Measurements from ENCODE around the gene GNPTG.

Gene GNPTG

DNA sequence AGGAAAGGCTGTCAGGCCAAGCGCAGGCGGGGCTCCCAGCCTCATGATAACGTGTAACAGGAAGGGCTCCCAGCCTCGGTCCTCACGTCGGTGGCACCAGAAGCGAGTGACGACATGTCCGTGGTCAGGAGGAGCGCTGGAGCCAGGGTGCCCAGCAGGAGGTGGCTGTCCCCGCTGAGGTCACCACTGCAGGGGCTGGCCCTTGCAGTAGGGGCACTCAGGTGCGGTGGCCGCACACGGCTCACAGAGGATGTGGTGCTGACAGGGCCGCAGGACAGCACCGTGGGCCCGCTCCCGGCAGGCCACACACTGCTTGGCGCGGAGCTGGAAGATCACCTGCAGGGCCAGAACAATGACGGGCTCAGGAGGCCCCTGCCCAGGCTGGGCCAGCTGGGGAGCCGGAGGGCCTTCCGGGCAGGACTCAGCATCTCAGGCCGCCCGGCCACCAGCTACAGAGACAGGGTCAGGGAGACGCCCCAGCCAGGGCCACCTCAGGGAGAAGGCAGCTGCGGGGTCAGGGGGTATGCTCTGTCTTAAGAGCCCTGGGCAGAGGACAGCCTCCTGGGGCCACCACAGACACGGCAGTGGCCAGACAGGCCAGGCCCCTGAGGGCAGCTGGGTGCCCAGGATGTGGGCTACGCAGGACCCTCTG is 14.5 kb downstream of the GNPTG start:
- Histone ChIP-seq H3K27ac (ENCODE audit: low read depth, low read length) (no peak overlapping the region), H3K4me1 (ENCODE audit: control insufficient read depth, insufficient read depth, low read length) (no peaks in the 10 kb centered on the region), H3K9ac (ENCODE audit: low read depth, low read length) (no peak overlapping the region), H3K9me3 (ENCODE audit: control insufficient read depth, insufficient read depth, low read length) (no peaks in the 10 kb centered on the region), H3K27me3 (ENCODE audit: control insufficient read depth, insufficient read depth, low read length) (no peaks in the 10 kb centered on the region), H3K36me3 (ENCODE audit: control insufficient read depth, insufficient read depth, low read length) (peaks cover 71% of the 10 kb centered on the region), H3K4me3 (ENCODE audit: low read depth, low read length) (no peak overlapping the region)

DNA sequence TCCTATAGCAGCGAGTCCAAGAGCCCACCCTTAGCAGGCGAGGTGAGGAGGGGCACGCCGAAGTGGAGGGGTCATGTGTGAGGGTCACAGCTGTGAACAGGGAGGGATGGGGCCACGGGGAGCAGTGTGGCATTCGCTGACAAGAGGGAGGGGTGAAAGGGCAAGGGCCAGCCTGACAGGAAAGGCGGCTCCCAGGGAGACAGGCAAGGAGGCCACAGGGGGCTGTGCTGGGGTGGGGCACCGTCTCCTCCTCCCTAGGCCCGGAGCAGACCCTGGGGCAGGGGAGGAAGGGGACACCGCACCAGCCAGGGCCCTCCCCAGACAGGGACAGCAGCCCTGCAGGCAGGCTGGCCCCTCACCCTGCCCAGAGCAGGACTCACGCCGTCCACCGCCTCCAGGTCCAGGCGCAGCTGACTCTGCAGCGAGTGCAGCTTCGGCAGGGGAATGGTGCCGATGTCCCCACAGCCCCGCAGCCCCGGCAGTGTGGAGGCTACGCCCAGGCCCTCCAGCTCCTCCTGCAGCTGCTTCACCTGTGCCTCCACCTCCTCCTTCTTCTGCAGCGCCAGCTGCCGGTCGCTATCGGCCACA is 15.1 kb downstream of the GNPTG start:
- H3K9ac ChIP-seq (ENCODE audit: low read depth, low read length): no peak overlapping the region

DNA sequence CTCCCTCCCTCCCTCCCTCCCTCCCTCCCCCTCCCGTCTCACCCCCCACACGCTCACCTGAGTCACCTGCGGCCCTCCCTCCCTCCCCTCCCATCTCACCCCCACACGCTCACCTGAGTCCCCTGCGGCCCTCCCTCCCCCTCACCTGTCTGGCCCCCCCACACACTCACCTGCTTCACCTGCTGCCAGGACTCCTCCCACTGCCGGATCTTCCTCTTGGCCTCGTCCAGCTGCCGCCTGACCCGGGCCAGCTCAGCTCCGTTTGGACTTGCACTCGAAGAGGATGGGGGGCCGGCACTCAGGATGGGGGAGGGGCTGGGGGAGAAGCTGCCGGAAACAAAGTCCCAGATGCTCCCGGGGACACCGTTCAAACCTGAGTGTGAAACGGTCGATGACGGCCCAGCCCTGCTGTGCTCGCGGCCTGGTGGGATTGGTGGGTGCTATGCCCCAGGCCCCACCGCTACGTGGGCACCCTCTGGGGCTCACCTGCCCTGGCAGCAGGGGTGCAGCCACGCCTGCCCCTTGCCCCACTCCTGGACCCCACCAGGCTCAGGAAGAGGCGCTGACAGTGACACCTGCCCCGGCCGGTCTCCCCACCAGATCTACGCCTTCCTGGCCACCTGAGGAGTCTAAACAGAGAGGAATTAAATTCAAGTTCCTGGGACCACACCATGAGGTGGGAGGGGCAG is 15.9 kb downstream of the GNPTG start:
- no peaks in the 10 kb centered on the region for H3K9me3 ChIP-seq (ENCODE audit: control insufficient read depth, insufficient read depth, low read length)

More for the DNA sequence above, 15.1 kb downstream of the GNPTG start:
- H3K4me1 ChIP-seq (ENCODE audit: control insufficient read depth, insufficient read depth, low read length): no peaks in the 10 kb centered on the region
- no peaks in the 10 kb centered on the region for H3K9me3 ChIP-seq (ENCODE audit: control insufficient read depth, insufficient read depth, low read length)
- no peaks in the 10 kb centered on the region for H3K27me3 ChIP-seq (ENCODE audit: control insufficient read depth, insufficient read depth, low read length)
- no peak overlapping the region for H3K27ac ChIP-seq (ENCODE audit: low read depth, low read length)
- no peak overlapping the region for H3K4me3 ChIP-seq (ENCODE audit: low read depth, low read length)
- peaks cover 68% of the 10 kb centered on the region for H3K36me3 ChIP-seq (ENCODE audit: control insufficient read depth, insufficient read depth, low read length)

DNA sequence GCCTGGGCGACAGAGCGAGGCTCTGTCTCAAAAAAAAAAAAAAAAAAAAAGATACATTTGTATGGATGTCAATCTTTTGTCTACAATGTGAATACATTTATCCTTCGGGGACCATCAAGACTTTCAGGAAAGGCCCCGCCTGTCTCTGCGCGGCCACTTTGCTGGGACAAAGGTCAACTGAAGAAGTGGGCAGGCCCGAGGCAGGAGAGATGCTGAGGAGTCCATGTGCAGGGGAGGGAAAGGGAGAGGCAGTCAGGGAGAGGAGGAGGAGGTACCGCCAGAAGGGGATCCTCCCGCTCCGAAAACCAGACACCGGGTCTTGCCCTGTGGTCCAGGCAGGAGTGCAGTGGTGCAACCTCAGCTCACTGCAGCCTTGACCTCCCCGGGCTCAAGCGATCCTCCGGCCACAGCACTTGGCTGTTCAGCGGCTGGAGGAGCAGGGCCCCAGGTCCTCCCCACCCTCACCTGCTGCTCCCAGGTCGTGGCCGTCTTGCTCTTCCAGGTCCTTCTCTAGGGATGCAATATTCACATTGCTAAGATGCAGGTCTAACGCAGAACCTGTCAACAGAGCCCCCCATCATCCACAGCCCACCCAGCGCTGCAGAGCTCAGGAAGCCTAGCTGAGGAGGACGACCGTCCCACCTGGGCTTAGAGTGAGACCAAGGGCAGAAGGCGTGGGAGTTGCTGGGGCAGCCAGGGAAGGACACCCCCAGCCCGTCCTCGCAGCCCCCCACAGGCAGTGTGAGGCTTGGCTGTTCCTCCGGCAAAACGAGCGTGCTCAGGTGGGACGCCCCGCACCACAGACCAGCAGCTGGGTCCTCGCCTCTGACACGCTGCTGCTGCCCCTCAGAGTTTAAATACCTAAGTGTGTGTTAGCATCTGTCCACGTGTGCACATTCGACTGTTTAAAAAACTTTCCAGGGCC is 19.6 kb downstream of the GNPTG start:
- H3K9ac ChIP-seq (ENCODE audit: low read depth, low read length): no peak overlapping the region
- H3K4me3 ChIP-seq (ENCODE audit: low read depth, low read length): no peak overlapping the region
- no peaks in the 10 kb centered on the region for H3K4me1 ChIP-seq (ENCODE audit: control insufficient read depth, insufficient read depth, low read length)
- H3K27ac ChIP-seq (ENCODE audit: low read depth, low read length): no peak overlapping the region
- no peaks in the 10 kb centered on the region for H3K27me3 ChIP-seq (ENCODE audit: control insufficient read depth, insufficient read depth, low read length)
- no peaks in the 10 kb centered on the region for H3K9me3 ChIP-seq (ENCODE audit: control insufficient read depth, insufficient read depth, low read length)
- peaks cover 29% of the 10 kb centered on the region for H3K36me3 ChIP-seq (ENCODE audit: control insufficient read depth, insufficient read depth, low read length)

More for the DNA sequence above, 15.9 kb downstream of the GNPTG start:
- Histone ChIP-seq H3K4me1 (ENCODE audit: control insufficient read depth, insufficient read depth, low read length) (no peaks in the 10 kb centered on the region), H3K4me3 (ENCODE audit: low read depth, low read length) (no peak overlapping the region), H3K27ac (ENCODE audit: low read depth, low read length) (no peak overlapping the region), H3K9ac (ENCODE audit: low read depth, low read length) (no peak overlapping the region), H3K36me3 (ENCODE audit: control insufficient read depth, insufficient read depth, low read length) (peaks cover 60% of the 10 kb centered on the region), H3K27me3 (ENCODE audit: control insufficient read depth, insufficient read depth, low read length) (no peaks in the 10 kb centered on the region)

DNA sequence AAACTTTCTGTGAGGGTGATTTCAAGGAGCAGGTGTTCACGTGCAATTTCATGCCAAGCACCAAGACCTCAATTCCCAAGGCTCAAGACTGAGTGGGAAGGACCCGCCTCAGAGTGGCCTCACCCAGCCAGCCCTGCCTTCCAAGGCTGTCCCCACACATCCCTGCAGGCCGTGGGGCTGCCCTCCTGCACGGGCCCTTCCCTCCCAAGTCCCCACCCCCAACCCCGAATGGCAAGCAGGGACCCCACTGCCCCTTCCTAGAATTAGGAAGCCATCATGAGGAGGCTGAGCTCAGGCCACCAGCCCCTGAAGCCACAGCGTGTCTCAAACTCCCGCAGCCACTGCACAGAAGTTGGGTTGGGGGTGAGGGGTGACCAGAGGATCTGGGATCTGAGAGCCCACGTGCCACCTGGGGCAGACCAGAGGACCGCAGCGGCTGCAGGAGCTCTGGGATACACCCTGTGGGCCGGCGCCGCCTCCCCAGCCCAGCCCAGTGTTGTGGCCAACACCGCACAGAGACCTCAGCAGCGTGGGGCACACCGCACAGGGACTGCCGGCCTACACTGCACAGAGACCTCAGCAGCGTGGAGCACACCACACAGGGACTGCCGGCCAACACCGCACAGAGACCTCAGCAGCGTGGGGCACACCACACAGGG is 20.7 kb downstream of the GNPTG start:
- Histone ChIP-seq H3K9ac (ENCODE audit: low read depth, low read length) (no peak overlapping the region), H3K4me3 (ENCODE audit: low read depth, low read length) (no peak overlapping the region), H3K36me3 (ENCODE audit: control insufficient read depth, insufficient read depth, low read length) (peaks cover 21% of the 10 kb centered on the region), H3K27me3 (ENCODE audit: control insufficient read depth, insufficient read depth, low read length) (no peaks in the 10 kb centered on the region), H3K4me1 (ENCODE audit: control insufficient read depth, insufficient read depth, low read length) (no peaks in the 10 kb centered on the region), H3K9me3 (ENCODE audit: control insufficient read depth, insufficient read depth, low read length) (no peaks in the 10 kb centered on the region), H3K27ac (ENCODE audit: low read depth, low read length) (no peak overlapping the region)

DNA sequence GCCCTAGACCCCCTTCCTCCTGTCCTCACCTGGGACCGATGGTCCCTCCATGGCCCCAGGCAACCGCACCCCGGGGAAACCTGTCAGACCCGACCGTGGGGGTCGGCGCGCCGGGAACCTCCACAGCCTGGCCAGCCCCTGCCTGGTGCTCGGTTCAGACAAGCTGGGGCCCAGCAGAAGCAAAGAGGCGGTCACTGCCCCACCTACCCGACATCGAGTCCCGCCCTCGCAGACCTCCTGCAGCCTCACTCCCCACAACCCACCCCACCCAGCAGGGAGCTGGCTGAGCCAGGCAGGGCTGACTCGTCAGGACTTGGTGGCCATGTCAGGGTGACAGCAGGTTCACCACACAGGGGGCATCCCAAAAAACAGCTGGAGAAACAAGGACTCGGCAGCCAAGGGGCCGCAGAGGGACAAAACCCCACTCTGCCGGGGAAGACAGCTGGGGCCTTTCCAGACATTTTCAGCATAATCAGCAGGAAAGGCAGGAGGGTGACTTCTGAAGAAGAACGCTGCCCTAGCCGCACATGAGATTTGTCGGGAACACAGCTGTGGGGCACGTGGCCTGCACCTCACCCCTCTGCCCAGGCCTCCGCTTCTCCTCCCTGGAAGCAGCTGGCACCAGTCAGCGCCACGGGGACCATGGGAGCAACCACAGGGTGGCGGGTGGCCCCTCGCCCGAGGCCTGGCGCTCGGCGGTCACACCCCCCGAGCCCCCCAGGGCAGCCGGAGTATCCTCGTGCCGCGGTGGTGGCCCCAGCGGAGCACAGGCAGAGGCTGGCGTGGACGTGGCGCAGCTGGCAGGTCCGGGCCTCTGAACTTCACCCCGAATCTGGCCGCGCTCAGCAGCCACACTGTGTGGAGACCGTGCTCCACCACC is 22.9 kb downstream of the GNPTG start:
- Histone ChIP-seq H3K4me1 (ENCODE audit: control insufficient read depth, insufficient read depth, low read length) (no peaks in the 10 kb centered on the region), H3K9ac (ENCODE audit: low read depth, low read length) (no peak overlapping the region), H3K27ac (ENCODE audit: low read depth, low read length) (no peak overlapping the region)

DNA sequence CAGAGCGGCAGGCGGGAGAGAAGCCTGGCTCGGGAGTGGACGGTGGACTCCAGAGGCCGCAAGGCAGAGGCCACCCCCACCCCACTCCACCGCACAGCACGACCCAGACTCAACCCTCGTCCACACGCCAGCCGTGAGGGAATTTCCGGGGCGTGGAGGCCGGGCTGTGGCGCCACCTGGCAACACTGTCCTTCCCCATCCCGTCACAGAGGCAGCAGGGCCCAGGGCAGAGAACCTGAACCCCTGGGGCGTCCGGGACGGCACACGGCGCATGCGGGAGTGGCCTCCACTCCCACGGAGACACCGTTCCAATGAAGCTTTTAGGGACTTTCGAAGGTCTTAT is 23.5 kb downstream of the GNPTG start:
- Histone ChIP-seq H3K27ac (ENCODE audit: low read depth, low read length) (no peak overlapping the region), H3K9ac (ENCODE audit: low read depth, low read length) (no peak overlapping the region), H3K36me3 (ENCODE audit: control insufficient read depth, insufficient read depth, low read length) (peaks cover 7% of the 10 kb centered on the region; the same call in 1 of the 2 replicates), H3K4me1 (ENCODE audit: control insufficient read depth, insufficient read depth, low read length) (0 out of 2 replicates have a peak, but pooled peaks cover 2% of the 10 kb centered on the region), H3K9me3 (ENCODE audit: control insufficient read depth, insufficient read depth, low read length) (no peaks in the 10 kb centered on the region), H3K4me3 (ENCODE audit: low read depth, low read length) (no peak overlapping the region), H3K27me3 (ENCODE audit: control insufficient read depth, insufficient read depth, low read length) (no peaks in the 10 kb centered on the region)

More for the DNA sequence above, 22.9 kb downstream of the GNPTG start:
- Histone ChIP-seq H3K27me3 (ENCODE audit: control insufficient read depth, insufficient read depth, low read length) (no peaks in the 10 kb centered on the region), H3K4me3 (ENCODE audit: low read depth, low read length) (no peak overlapping the region), H3K9me3 (ENCODE audit: control insufficient read depth, insufficient read depth, low read length) (no peaks in the 10 kb centered on the region), H3K36me3 (ENCODE audit: control insufficient read depth, insufficient read depth, low read length) (peaks cover 13% of the 10 kb centered on the region)

DNA sequence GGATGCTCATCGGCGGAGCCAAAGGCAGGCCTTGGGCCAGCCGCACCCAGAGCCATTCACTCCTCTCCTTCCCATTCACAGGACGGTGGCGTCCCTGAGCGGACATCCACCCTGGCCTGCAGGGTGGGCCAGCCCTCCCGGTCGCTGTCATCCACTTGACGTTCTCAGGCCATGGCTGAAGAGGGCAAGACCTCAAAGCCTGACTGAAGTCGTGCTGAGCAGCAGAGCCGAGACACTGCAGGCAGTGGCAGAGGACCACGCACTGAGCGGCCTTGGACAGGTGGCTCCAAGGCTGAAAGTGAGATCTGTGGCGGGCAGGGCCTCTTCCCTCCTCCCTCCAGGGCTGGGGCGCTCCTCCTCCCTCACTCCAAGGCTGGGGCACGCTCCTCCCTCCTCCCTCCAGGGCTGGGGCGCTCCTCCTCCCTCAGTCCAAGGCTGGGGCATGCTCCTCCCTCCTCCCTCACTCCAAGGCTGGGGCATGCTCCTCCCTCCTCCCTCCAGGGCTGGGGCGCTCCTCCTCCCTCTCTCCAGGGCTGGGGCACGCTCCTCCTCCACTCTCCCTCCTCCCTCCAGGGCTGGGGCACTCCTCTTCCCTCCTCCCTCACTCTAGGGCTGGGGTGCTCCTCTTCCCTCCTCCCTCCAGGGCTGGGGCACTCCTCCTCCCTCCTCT is 24.1 kb downstream of the GNPTG start:
- H3K27me3 ChIP-seq (ENCODE audit: control insufficient read depth, insufficient read depth, low read length): no peaks in the 10 kb centered on the region
- H3K9me3 ChIP-seq (ENCODE audit: control insufficient read depth, insufficient read depth, low read length): no peaks in the 10 kb centered on the region
- H3K27ac ChIP-seq (ENCODE audit: low read depth, low read length): no peak overlapping the region
- peaks cover 7% of the 10 kb centered on the region; the same call in 1 of the 2 replicates for H3K36me3 ChIP-seq (ENCODE audit: control insufficient read depth, insufficient read depth, low read length)
- H3K4me1 ChIP-seq (ENCODE audit: control insufficient read depth, insufficient read depth, low read length): 0 out of 2 replicates have a peak, but pooled peaks cover 2% of the 10 kb centered on the region
- H3K9ac ChIP-seq (ENCODE audit: low read depth, low read length): no peak overlapping the region
- H3K4me3 ChIP-seq (ENCODE audit: low read depth, low read length): no peak overlapping the region

DNA sequence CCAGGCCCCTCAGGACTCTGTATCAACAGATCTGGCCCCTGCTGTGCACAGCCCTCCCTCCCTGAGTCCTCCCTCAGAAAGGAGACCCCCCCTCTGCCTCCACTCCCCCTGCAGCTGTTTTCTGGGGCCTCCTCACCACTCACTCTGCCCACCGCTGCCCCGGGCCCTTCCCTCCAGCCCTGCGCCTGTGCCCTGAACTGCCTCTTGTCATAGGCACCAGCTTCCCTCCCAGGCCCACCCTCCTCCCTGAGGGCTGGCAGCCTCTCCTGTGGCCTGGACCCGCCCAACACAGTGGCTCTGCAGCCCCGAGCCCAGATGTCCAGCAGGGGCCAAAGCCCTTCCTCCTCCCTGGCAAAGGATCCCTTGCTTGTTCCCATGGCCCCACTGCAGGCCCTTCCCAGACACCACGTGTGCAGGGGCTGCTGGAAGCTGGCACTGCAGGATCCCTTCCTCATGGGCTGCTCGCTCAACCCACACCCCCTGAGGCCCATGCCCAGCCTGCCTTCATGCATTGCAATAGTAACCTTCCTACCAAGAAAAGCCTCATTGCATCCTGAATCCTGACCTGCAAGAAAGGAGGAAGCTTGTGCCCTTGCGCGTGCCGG is 25.8 kb downstream of the GNPTG start:
- Histone ChIP-seq H3K9me3 (ENCODE audit: control insufficient read depth, insufficient read depth, low read length) (no peaks in the 10 kb centered on the region), H3K4me1 (ENCODE audit: control insufficient read depth, insufficient read depth, low read length) (0 out of 2 replicates have a peak, but pooled peaks cover 2% of the 10 kb centered on the region), H3K27ac (ENCODE audit: low read depth, low read length) (no peak overlapping the region), H3K27me3 (ENCODE audit: control insufficient read depth, insufficient read depth, low read length) (no peaks in the 10 kb centered on the region), H3K9ac (ENCODE audit: low read depth, low read length) (no peak overlapping the region), H3K36me3 (ENCODE audit: control insufficient read depth, insufficient read depth, low read length) (peaks cover 11% of the 10 kb centered on the region; the same call in 1 of the 2 replicates), H3K4me3 (ENCODE audit: low read depth, low read length) (peak overlapping the region; percentile 88; the same call in 1 of the 2 replicates)

Data from HUES48 (cell line).